HG03159 (cell line): ENCODE results near the gene SETD1B.

Experiments used
- ATAC-seq: cut with Tn5 transposase; IDR thresholded peaks from one replicate; pipeline ENCODE4 v1.9.1; 2021; ENCODE audit warnings: mild to moderate bottlenecking, moderate library complexity; ENCODE audit not compliant: unreplicated experiment

Gene SETD1B

GRCh38 chr12:121794534-121795033 lies 9.2 kb upstream of the SETD1B start:
- no peak for ATAC-seq

- ATAC-seq: no peak
Observed at GRCh38 chr12:121795034-121795968, 8.5 kb upstream of the SETD1B start.

- no peak for ATAC-seq
Observed at GRCh38 chr12:121796855-121797751, 6.7 kb upstream of the SETD1B start.

DNA sequence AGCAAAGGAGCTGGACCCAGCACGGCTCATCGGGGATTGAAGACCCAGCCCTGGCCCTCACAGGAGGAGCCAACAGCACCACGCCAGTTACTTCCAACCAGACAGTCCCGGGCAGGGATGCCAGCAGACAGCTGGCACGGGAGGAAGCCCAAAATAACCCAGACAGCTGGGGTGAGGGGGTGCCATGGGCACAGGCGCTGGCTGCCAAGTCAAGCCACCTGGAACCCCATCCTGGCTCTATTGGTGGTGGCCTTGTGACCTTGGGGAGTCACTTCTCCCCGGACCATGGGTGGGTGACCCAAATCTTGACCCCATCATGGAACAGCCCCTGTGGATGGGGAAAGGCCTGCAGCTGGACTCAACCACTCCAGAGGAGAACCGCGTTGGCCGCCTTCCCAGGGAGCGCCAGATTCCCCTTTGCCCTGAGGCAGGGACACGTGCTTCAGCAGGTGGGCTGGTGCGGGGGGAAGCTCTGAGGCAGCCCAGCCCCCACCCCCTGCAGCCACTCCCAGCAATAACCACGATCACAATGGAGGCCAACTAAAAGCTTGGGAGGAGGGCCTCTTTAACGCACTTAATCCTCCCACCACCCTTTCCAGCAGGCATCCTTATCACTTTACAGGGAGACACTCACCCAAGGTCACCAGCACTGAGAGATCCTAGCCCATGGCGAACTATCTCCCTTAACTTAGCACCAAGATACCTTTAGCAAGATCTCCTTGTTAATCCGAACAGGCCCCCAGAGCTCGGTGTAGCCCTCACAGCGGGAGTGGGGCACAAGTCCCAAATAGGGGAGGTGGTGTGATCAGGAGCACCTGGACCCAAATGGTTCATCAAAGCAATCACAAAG lies 5.6 kb upstream of the SETD1B start:
- no peak for ATAC-seq

- ATAC-seq: no peak
Observed at GRCh38 chr12:121798787-121799155, 5.0 kb upstream of the SETD1B start.

GRCh38 chr12:121799156-121799841 lies 4.5 kb upstream of the SETD1B start:
- no peak for ATAC-seq

DNA sequence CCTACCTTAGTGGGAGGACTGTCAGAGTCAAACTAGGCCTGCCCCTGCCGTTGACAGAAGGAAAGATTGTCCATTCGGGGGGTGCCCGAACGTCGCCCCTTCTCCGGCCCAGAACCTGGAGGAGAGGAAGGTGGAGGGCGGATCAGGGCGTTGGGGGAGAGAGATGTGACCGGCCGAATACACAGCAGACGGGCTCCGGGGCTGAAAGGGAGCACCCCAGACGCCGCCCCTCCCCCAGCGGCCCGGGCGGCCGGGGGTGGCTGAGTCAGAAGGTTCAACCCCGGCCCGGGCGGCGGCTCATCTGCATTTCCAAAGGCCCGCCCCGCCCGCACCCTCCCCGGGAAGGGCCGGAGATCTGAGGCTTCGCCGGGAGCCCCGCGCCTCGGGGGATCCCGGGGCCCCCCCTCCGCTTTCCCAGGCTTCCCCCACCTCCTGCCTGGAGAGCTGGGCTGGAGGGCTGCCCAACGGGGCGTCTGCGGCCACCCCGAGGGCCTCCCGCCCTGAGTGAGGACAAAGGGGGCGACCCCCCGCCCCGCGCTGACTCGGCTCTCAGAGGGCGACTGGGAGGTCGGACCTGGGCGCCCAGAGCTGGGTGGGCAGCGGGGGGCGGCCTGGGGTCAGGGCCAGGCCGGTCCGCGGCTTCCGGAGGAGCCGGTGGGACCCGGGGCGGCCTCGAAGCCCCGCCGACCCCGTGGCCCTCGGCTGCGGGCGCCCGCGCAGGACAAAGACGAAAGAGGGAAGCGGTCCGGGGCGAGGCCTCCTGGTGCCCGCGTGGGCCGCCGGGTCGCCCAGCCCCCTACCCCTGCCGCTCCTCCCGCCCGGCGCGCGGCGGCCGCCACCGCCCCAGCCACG lies 3.7 kb upstream of the SETD1B start:
- no peak for ATAC-seq

- no peak for ATAC-seq
Observed at GRCh38 chr12:121800694-121801594, 2.9 kb upstream of the SETD1B start.

DNA sequence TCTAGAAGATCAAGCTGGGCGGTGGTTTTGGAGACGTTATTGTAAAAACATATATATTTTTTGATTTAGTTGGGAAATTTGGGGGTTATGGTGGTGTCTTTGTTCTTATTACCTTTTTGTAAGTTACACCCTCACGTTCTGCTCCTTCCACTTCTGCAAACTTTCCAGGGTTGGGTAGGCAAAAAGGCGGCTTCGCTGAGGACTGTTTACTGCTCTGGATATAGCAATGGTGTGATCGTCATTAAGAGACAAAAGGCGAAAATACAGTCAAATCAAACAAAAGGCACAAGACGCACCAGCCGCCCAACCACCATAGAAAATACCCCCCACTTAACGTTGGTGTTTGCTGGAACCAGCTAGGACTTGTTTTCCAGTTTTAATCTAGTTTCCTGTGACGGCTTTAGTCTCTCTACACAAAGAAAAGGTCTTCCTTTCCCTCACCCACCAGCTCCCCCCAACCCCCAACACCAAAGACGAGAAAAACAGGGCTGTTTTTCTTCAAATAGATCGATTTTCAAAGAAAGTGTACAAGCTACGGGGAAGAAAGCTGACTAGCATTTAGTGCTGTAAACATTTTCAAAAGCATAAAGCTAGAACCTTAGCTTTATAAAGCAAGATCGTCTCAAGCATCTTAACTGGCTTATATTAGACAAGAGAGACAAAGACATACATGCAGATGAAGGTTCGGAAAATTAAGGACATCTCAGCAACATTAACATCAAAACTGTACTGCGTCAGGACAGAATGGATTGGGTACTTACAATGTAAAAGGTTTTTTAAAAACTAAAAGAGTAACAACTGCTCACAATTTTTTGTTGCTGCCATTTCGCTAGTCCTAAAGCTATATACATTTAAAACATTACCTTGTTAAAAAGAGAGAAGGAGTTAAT lies 2.0 kb upstream of the SETD1B start:
- no peak for ATAC-seq

DNA sequence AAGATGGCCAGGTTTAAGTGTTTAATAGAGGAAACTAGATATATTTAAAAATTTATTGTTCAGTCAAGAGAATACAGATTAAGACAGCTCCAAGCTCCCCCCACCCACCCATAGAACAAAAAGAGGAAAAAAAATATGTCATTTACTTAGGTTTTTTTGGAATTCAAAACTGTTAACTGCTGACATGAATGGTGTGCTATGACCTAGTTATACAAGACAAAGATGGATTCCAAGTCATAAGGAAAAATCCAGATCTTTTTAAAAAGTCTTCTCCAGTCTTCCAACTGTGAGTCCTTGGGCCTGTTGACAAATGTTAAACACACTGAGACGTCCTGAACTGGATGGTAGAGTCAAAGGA lies 1.3 kb upstream of the SETD1B start:
- no peak for ATAC-seq

DNA sequence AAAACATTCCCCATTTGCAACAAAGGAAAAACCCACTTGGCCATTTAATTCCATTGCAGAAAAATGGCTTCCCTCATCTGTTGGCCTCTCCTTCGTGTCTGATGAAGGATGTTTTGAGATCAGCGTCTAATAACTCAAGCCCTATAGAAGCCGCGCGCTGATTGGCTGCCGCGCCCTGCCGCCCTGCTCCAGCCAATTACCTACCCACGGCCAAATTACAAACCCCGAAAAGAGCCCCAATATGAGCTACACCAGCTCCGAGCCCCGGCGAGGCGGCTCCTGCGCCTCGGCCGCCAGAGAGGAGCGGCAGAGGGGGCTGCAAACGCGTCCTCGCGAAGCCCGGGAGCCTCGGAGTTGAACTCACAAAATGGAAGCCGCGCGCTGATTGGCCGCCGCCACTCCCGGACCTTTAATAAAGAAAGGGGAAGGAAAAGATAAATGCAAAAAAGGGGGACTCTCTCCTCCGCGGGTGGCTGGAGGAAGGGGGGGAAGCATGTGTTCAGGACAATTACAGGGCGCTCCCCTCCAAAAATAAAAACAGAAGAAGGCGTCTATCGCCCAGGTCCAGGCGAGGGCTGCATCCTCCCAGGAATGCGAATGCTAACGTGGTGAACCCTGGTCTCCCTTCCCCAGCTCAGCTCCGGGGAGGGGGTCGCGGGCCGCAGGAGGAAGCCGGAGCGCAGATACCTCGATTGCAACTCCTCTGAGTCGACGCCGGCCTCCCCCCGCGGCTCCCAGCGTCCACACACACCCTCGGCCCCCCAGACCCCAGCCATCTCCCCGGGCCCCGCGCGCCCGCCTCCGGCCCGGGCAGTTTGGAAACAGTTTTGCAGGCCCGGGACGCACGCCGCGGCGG lies 738 bp upstream of the SETD1B start:
- ATAC-seq: peak; percentile 38

DNA sequence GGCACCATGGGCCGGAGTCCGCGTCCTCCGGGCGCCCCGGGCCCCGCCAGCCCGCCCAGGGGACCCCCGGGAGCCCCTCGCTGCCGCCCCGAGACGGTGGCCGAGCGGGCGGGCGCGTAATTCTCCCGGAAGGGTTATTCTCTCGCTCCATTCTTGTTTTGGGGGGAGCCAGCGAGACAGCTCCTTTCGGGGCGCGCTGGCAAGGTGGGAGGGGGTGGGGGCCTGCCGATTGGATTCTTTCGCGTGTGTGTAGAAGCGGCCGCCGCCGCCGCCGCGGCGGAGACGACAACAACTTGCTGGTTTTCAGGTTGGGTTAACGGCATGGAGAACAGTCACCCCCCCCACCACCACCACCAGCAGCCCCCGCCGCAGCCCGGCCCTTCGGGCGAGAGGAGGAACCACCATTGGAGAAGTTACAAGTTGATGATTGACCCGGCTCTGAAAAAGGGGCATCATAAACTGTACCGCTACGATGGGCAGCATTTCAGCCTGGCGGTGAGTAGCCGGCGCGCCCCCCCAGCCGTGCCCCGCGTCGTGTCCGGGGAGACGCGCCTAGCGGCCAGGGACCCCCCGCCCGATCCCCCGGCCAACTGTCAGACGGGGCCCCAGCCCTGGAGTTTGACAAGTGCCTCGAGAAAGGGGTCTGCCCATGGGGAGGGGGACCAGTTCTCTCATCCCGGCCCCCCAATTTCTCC lies 755 bp downstream of the SETD1B start:
- ATAC-seq: no peak

GRCh38 chr12:121805171-121806008 lies 1.6 kb downstream of the SETD1B start:
- ATAC-seq: no peak

- ATAC-seq: no peak
Observed at GRCh38 chr12:121806009-121806545, 2.3 kb downstream of the SETD1B start.
